Effector CD8-positive, alpha-beta T cell (primary cell): Measurements from ENCODE around the gene TYW5.
"Not testable (repeated sequence)": the region's sequence is repeated elsewhere in the genome, so short reads cannot be mapped to it uniquely, and the experiment has no call there.

Experiments
- DNase-seq: peaks from one replicate; lab custom pipeline; 2025; lab: John Stamatoyannopoulos, UW

Gene TYW5

DNA sequence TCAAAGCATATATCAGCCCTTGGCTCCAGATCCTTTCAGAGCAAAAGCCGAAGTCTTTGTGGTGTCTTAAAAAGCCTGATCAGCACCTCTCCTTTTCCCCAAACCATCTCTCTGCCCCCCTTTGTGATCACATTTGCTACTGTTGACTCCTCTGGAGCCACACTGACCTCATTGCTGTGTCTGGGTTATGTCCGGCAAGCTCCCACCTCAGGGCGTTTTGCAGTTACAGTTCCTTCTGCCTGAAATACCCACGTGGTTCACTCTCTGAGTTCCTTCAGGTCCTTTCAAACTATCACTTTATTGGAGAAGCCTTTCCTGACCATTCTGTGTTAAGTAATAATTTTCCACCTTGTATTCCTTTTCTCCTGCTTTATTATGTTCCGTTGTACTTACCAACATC lies 32.4 kb downstream of the TYW5 start:
- DNase-seq = no peak

DNA sequence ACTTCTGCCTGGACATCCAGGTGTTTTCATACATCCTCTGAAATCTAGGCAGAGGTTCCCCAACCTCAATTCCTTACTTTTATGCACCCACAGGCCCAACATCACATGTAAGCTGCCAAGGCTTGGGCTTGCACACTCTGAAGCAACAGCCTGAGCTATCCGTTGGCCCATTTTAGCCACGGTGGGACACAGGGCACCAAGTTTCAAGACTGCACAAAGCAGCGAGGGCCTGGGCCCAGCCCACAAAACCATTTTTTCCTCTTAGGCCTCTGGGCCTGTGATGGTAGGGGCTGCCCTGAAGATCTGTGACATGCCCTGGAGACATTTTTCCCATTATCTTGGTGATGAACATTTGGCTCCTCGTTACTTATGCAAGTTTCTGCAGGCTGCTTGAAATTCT lies 38.3 kb downstream of the TYW5 start:
- no peak for DNase-seq

DNA sequence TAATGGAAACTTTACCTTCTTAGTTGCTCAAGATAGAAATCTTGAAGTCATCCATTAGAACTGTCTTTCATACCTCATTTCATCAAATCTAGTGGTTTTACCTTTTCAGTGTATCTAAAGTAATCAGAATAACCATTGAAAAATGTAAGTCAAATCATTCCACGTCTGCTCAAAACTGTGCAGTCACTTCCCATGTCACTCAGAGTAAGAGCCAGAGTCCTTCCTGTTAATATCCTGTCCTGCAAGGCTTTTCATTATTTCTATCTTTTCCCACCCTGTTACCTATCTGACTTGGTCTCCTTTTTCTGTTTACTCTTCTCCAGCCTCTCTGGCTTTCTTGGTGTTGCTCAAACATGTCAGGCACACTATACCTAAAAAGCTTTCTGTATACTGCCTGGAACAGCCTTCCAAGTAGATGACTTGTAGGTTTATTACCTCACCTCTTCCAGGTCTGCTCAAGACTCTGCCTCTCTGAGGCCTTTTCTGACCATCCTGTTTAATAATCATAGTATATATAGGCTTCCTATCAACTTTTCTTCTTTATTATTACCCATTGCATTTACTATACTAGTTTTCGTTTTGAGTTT lies 40.8 kb downstream of the TYW5 start:
- no peak for DNase-seq

DNA sequence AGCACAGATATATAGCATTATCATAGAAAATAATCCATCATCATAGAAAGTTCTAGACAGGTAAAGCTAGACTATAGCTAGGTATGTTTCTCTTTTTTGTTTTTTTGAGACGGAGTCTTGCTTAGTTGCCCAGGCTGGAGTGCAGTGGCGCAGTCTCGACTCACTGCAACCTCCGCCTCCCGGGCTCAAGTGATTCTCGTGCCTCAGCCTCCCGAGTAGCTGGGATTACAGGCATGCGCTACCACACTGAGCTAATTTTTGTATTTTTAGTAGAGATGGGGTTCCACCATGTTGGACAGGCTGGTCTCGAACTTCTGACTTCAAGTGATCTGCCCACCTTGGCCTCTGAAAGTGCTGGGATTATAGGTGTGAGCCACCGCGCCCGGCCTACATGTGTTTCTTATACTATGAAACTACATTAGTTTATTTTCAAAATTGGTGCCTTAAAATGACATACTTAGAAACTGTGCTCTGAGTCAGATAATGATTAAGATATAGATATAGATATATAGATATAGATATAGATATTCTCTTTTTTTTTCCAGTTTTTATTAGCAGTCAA lies 42.7 kb downstream of the TYW5 start:
- DNase-seq = not testable (repeated sequence)

DNA sequence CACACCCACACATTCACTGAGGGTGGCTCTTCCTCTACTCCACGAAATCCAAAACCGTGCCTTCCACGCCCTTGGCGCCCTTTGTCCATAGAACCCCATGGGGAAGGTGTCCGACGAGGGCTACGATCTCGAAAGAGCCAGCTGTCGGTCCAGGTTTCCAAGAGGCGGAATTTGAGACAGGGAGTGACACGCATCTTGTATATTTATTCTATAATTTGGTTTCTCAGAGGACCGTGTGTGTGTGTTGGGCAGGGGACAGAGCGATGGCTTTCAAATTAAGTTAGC lies 43.5 kb downstream of the TYW5 start:
- no peak for DNase-seq

DNA sequence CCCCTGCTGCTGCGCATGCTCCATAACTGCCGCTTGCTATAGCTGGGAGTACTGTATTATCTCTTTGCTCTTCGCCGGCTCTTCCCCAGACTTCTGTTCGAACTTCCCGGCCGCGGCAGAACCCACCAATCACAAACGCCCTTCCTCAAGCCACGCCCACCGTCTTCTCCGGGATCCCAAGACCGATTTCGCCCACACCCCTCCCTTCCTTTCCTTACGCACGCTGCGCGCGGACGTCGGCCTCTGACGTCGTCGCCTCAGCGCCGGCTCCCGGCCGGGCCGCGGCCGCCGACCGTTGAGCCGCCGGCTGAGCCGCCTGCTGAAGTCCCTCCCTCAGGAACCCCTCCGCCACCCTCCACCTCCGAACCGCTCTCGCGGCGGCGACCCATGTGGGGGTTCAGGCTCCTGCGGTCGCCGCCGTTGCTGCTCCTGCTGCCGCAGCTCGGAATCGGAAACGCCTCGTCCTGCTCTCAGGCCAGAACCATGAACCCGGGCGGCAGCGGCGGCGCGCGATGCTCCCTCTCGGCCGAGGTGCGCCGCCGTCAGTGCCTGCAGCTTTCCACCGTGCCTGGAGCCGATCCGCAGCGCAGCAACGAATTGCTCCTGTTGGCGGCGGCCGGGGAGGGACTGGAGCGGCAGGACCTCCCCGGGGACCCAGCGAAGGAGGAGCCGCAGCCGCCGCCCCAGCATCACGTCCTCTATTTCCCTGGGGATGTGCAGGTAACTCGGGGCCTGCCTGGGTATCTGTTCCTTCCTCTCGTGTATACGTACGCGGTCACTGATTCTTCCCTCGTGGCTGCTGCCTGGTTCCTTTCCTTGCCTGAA lies 44.0 kb downstream of the TYW5 start, which contains the start of gene C2orf69:
C2orf69 (plus strand) TSS at position 242 of the 825 bp plus-strand sequence; CDS start at position 388, 146 bp downstream.
- DNase-seq = peak; percentile 84

DNA sequence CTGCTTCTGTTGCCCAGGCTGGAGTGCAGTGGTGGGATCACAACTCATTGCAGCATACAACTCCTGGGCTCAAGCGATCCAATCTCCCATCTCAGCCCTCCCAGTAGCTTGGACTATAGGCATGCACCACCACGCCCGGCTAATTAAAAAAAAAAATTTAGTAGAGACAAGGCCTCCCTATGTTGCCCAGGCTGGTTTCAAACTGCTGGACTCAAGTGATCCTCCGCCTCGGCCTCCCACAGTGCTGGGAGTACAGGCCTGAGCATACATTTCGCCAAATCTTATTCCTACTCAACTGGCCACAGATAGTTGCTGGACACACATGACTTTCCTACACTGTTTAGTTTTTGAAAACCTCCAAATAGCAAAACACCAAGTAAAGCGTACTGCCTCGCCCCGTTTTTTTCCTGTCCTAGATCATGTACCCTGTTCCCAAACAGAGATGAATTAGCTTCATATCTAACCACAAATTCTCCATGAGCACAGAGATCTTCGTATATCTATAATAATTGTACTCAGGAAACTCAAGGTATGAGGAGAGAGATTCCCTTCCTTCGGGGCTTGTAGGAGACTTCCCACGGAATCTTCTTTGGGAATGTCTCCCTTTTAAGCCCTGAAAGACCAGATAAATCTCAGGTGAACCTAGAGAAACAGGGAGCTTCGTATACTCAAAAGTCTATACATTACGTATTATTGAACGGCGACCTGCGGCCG lies 44.8 kb downstream of the TYW5 start:
- no peak for DNase-seq

DNA sequence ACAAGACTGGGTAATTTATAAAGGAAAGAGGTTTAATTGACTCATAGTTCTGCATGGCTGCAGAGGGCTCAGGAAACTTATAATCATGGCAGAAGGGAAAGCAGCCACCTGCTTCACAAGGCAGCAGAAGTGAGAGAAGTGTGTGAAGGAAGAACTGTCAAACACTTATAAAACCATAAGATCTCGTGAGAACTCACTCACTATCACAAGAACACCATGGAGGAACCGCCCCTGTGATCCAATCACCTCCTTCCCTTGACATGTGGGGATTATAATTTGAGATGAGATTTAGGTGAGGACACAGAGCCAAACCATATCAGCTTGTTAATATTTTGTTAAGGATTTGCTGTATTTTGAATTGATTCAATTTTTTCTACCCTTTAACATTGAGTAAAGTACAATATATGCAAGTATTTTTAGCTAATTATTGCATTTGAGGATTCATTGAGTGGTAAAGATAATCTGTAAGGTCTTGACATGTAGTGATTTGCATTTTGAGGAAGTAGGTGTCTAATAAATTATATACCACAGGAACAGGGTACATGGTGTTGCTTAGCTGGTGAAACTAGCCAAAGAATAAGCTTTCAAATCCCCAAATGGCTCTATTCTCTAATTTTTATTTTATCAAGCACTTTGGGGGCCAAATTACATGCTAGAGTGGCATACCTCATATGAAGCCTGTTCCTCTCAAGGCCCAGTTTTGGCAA lies 48.1 kb downstream of the TYW5 start:
- DNase-seq = no peak

DNA sequence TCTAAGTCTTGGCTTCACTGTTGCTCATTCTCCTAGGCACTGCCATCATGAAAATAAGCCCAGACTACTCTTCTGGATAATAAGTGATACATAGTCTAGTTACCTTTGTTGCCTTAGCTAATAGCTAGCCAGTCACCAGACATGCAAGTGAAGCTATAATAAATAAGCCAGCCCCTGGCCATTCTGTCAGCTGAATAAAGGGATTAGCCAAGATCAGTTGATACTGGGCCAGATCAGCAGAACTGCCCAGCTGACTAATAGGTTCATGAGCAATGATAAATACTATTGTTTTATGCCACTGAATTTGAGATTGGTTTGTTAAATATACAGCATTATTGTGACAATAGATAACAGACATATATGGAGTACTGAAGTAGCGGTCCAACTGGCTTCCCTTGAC lies 52.2 kb downstream of the TYW5 start:
- no peak for DNase-seq

DNA sequence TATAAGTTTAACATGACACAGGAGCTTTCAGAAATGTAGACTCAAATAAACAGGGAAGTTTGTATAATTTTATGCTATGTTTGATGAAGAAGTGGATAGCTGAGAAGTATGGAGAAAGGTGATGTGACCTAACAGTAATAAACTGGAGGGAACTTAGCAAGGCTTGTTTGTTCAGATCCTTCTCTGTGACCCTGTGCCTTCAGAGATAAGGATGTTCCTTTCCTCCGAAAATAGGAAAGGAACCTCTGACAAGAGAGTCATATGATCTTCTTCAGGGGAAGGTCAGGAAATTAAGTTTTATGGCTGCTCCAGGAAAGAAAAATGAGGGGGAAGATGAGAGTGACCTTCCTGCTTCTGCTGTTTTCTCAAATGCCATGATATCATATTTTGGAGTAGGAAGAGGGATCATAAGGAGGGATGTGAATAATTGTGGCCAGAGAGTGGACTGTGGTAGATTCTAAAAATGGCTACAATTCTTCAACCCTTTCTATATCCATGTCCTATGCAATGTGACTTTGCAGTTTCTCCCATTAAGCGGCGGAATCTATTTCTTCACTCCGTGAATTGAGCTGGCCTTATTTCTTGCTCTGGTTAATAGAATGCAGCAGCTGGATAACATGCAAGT lies 52.7 kb downstream of the TYW5 start:
- no peak for DNase-seq

DNA sequence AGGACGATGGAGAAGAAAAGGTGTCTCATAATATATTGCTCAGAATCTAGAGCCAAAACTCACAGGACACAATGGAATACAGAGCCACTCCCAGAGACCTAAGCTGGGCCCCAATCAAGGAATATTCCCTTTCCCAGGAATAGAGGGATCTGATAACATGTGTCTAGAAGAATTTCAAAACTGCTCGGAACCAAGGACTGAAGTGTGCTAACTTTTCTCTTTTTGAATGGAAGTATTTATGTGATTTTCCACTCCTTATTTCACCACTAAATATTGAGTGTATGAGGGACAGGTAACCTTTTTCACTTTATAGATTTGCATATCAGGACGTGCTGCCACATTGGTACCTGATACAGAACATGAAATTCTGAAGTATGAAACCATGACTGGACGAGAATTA lies 53.3 kb downstream of the TYW5 start:
- DNase-seq = no peak

DNA sequence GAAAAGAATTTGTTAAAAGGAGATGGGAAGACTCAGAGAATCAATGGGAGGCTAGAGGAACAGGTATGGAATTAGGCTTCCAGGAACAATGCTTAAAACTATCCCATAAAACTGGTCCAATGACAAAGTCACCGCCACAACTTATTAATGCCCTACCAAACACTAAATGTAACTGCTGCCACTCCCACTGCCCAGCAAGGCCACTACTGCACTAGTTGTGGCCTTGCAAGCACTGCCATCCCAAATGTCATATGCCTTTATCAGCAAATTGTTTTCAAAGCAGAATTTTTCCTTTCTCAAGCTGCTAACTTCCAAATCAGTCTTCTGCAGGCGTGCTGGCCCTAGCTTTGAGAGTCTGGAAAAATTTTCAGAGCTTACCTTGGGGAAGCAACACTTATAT lies 58.7 kb downstream of the TYW5 start:
- DNase-seq = no peak

DNA sequence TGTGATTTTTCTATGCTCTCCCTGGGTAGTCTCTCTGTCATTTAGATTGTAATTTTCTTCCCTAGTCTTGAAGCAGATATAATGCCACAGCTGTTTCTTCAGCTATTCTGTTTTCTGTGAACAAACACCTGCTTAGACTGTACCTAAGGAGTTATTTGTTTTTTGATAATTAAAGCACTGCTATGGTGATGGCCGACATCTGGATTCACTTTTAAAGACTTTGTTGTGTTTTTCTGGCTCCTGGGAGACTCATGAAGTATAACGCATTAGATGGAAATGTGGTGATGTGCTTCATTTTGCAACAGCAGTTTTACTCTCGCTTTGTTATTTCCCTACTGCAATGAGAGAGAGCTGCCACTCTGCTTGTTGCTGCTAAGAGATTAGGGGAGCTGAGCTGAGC lies 59.9 kb downstream of the TYW5 start:
- DNase-seq = no peak

DNA sequence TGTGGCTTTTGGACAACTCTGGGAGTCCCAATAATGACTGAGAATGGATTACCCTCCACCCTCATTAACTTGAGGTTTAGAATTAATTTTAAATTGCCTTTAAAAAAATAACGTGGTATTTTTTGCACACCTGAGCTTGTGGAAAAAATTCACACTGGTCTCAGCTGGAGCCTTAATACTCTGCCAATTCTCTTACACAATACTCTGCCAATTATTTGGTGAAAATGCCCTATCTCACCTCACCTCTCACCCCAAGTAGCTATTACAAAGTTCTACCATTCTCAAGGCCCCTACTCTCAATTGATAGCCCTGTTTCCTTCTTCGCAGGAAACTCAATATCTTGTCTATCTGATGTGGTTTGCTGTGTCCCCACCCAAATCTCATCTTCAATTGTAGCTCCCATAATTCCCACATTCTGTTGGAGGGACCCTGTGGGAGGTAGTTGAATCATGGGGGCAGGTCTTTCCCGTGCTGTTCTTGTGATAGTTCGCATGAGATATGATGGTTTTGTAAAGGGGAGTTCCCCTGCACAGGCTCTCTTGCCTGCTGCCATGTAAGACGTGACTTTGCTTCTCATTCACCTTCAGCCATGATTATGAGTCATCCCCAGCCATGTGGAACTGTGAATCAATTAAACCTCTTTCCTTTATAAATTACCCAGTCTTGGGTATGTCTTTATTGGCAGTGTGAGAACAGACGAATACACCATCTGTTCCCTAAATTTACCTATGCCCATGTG lies 71.6 kb downstream of the TYW5 start:
- DNase-seq = no peak

DNA sequence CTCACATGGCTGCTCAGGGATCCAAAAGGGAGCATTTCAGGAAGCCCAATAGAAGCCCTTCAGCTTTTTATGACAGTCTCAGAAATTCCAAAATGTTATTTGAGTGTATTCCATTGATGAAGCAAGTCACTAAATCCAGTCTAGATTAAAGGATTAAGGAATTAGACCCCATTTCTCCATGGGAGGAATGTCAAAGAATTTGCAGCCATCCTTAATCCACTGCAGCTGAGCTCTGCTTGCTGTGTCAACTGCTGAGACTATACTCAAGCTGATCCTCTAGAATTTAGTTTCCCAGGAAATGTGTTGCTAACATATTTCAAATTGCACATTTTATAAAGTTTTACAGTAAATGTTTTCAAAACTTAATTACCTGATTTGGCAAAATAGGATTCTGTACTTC lies 72.6 kb downstream of the TYW5 start:
- no peak for DNase-seq
